ENCODE measurements around the gene DKK3. TPM values are rescaled to one million over a fixed set of nuclear protein-coding genes. Genes with fewer than 3 reads are reported as not detected.

DKK3 gene
- total and polyA plus RNA-seq, 2 experiments from 2014 or later, result 16.8 to 31.1 TPM

GRCh38 chr11:11966354-11966741 lies 42.1 kb downstream of the DKK3 start:
- H3K4me2 ChIP-seq, result no peak overlapping the region

More at GRCh38 chr11:11966354-11966741, 42.1 kb downstream of the DKK3 start:
- H3K27me3 ChIP-seq (ENCODE audit: insufficient read depth), result no peaks in the 10 kb centered on the region
- no peaks in the 10 kb centered on the region for H3K36me3 ChIP-seq (ENCODE audit: insufficient read depth)
- no peak for DNase-seq (ENCODE audit: low spot score)
- 0 out of 3 replicates have a peak, but pooled peaks cover 2% of the 10 kb centered on the region for H3K36me3 Mint-ChIP-seq (ENCODE audit: low read depth)
- peaks cover 14% of the 10 kb centered on the region for H3K27me3 Mint-ChIP-seq (ENCODE audit: insufficient read depth, low read depth, poor library complexity)
- no peak overlapping the region for H3K4me3 Mint-ChIP-seq
- no peak for ATAC-seq
- H3K4me3 ChIP-seq, result no peak overlapping the region
- no peaks in the 10 kb centered on the region for H3K79me2 ChIP-seq (replicated peaks; ENCODE audit: insufficient read depth)
- H3K27ac Mint-ChIP-seq, result no peak overlapping the region
- no peak overlapping the region for H2AFZ ChIP-seq
- H3K27ac ChIP-seq (ENCODE audit: low read depth), result no peak overlapping the region
- no peaks in the 10 kb centered on the region for H4K20me1 ChIP-seq (replicated peaks; ENCODE audit: insufficient read depth)
- no peaks in the 10 kb centered on the region for H3K9me2 ChIP-seq (ENCODE audit: insufficient read depth)
- H3K9me3 Mint-ChIP-seq, result no peaks in the 10 kb centered on the region
- TF ChIP-seq ZNF331 (CRISPR knock-in tag; IDR thresholded peaks at IDR 0.05; ENCODE audit: low read depth) (no peak), STAT1 (IDR thresholded peaks at IDR 0.05; ENCODE audit: unreplicated experiment) (no peak), CTCF (conservative IDR thresholded peaks at IDR 0.05; ENCODE audit: low read depth in 2 of 2) (no peak), ZNF114 (CRISPR knock-in tag; IDR thresholded peaks at IDR 0.05) (no peak), POLR2AphosphoS5 (IDR thresholded peaks at IDR 0.05; ENCODE audit: low read depth) (no peak), ZNF462 (CRISPR knock-in tag; IDR thresholded peaks at IDR 0.05) (no peak), JUNB (IDR thresholded peaks at IDR 0.05; ENCODE audit: unreplicated experiment) (no peak), CREB1 (CRISPR knock-in tag; IDR thresholded peaks at IDR 0.05; ENCODE audit: low read depth) (no peak), EZH2 (IDR thresholded peaks at IDR 0.05; ENCODE audit: low read depth, unreplicated experiment) (no peak), EZH2phosphoT487 (IDR thresholded peaks at IDR 0.05; ENCODE audit: unreplicated experiment) (no peak), NANOG (IDR thresholded peaks at IDR 0.05; ENCODE audit: borderline replicate concordance) (no peak)
- TF ChIP-seq, protein P1, sequence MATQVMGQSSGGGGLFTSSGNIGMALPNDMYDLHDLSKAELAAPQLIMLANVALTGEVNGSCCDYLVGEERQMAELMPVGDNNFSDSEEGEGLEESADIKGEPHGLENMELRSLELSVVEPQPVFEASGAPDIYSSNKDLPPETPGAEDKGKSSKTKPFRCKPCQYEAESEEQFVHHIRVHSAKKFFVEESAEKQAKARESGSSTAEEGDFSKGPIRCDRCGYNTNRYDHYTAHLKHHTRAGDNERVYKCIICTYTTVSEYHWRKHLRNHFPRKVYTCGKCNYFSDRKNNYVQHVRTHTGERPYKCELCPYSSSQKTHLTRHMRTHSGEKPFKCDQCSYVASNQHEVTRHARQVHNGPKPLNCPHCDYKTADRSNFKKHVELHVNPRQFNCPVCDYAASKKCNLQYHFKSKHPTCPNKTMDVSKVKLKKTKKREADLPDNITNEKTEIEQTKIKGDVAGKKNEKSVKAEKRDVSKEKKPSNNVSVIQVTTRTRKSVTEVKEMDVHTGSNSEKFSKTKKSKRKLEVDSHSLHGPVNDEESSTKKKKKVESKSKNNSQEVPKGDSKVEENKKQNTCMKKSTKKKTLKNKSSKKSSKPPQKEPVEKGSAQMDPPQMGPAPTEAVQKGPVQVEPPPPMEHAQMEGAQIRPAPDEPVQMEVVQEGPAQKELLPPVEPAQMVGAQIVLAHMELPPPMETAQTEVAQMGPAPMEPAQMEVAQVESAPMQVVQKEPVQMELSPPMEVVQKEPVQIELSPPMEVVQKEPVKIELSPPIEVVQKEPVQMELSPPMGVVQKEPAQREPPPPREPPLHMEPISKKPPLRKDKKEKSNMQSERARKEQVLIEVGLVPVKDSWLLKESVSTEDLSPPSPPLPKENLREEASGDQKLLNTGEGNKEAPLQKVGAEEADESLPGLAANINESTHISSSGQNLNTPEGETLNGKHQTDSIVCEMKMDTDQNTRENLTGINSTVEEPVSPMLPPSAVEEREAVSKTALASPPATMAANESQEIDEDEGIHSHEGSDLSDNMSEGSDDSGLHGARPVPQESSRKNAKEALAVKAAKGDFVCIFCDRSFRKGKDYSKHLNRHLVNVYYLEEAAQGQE (IDR thresholded peaks at IDR 0.05; ENCODE audit: unreplicated experiment), result no peak
- TF ChIP-seq, protein P2, sequence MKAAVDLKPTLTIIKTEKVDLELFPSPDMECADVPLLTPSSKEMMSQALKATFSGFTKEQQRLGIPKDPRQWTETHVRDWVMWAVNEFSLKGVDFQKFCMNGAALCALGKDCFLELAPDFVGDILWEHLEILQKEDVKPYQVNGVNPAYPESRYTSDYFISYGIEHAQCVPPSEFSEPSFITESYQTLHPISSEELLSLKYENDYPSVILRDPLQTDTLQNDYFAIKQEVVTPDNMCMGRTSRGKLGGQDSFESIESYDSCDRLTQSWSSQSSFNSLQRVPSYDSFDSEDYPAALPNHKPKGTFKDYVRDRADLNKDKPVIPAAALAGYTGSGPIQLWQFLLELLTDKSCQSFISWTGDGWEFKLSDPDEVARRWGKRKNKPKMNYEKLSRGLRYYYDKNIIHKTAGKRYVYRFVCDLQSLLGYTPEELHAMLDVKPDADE (IDR thresholded peaks at IDR 0.05), result no peak
- H3F3A ChIP-seq (replicated peaks; ENCODE audit: low read depth), result no peaks in the 10 kb centered on the region
- peaks cover 9% of the 10 kb centered on the region for H3K4me1 Mint-ChIP-seq
- H3K4me1 ChIP-seq (ENCODE audit: insufficient read depth), result no peaks in the 10 kb centered on the region
